Activated CD4-positive, alpha-beta T cell treated with anti-CD3 and anti-CD28 coated beads, Interleukin-2, amount 50 U/mL, for 16 hours (primary cell): ENCODE measurements around the gene CEP170B.
A peak's percentile ranks its signal among the peaks of the same experiment; 100 is the strongest.
"Not testable (repeated sequence)": the region's sequence is repeated elsewhere in the genome, so short reads cannot be mapped to it uniquely, and the experiment has no call there.

ENCODE experiments used
- DNase-seq: peaks from one replicate; pipeline ENCODE4 v3.0.0-alpha.2; 2020

The CEP170B gene

DNA sequence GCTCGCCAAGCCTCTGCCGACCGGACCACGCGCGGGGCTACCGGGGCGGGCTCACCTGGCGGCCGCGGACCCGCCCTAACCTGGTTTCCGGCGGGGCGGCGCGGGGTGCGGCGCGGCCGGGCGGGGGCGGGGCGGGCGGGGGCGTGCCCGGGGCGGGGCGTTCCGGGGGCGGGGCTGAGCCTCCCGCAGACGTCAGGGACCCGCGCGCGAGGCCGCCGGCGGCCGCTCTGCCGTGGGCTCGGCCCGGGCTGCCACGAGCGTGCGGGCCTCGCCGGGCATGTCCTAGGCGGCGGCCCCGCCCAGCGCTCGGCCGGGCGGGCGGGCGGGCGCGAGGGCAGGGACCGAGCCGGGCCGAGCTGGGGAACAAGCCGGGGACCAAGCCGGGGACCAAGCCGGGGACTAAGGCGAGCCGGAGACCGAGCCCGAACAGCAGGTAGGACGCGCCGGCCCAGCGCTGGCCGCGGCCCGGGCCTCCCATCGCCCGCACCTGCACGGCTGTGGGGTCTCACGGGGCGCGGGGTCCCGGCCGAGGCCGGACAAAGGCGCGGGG is at the start of gene CEP170B:
Gene CEP170B (plus strand): TSS at position 188 of the 550 bp plus-strand sequence. CDS start 3,183 bp downstream, outside the sequence.
- peak; percentile 28 for DNase-seq

DNA sequence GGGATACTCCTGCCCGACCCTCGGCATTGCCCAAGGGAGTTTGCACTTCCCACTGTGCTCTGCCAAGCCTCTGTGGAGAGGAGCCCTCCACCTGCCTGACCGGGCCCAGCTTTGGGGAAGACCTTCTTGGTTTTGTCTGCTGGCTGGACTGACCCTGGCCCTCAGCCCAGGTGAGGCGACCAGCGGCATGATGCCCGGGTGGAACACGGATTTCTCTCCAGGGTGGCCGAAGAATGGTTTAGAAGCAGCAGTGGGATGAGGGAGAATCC is 48.5 kb upstream of the CEP170B start:
- DNase-seq, result no peak

DNA sequence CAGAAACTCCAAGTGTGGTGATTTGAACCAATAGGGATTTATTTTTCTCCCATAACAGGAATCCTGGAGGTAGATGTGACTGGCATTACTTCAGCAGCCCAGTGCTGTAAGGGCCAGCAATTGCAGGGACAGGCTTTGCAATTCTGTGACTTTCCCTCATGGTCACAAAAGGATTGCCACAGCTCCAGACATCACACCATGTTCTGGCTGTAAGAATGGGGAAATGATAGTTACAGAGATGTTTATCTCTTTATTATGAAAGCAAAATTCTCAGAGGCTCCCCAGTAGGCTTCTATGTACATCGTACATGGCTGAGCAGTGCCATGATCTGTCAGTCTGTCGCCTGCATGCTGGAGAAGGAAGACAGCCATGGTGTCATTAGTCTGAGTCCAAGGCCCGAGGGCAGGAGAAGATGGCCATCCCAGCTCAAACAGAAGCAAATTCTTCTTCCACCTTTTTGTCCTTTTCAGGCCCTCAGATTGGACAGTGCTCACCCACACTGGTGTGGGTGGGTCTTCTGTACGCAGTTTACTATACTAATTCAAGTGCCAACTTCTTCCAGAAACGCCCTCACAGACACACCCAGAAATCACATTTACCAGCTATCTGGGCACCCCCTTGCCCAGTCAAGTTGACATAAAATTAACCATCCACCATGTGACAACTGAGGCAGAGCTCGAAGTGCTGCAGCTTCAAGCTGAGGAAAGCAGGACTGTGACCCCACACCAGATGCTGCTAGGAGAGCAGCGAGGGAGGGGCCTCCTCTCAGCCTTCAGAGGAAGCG is 46.9 kb upstream of the CEP170B start:
- no peak for DNase-seq

DNA sequence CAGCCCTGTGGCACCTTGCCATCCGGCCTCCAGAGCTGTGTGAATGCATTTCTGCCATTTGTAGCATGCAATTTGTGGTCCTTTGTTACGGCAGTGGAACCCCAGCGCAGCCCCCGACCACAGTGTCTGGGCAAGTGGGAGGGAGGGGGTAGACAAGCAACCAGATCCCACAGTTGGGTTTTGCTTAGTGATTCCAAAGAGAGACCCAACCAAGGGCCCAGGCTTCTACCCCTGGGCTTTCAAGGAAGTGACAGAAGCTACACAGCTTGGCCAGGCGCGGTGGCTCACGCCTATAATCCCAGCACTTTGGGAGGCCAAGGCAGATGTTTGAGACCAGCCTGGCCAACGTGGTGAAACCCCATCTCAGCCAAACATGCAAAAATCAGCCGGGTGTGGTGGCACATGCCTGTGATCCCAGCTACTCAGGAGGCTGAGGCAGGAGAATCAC is 46.3 kb upstream of the CEP170B start:
- no peak for DNase-seq

DNA sequence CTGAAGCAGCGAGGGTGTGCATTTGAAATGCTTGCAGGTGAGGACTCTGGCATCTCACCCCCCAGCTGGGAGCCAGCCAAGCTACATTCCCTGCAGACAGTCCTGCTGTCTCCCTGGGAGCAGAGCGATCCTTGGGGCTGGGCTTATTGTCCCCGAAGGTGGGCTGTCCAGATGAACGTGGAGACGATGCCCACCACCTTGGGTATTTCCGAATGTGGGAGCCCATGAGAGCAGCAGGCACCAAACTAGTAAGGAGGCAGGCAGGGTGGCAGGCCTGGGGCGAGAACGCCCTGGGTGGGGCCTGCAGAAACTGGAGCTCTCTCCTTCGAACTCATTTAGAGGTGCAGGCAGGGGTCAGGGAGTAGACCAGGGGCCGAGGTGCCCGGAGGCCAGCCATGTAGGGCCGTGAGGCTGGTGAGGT is 45.7 kb upstream of the CEP170B start:
- DNase-seq, result no peak

DNA sequence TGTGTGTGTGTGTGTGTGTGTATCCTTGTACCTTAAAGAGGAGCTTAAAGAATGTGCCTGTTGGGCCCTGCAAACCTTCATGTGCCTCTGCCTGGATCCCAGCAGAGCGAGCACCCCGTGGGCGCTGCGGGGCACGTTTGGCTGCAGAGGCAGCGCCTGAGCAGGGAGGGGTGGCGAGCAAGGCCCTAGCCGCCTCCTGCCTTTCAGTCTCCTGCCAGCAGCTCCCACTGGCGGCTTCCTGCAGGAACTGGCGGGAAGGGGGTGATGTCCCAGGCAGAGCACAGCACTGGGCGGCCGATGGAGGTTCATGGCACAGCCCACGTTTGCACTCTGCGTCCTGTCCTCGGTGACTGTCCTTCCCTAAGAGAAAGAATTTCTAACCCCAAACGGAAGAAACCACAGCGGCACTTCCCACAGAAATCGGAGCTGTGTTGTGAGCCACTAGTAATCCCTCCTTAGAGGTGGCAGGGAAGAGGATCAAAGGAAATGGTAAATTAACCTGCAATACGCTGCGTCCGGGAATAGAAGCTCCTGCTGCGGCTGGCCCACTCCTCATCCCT is 44.3 kb upstream of the CEP170B start:
- DNase-seq, result no peak

DNA sequence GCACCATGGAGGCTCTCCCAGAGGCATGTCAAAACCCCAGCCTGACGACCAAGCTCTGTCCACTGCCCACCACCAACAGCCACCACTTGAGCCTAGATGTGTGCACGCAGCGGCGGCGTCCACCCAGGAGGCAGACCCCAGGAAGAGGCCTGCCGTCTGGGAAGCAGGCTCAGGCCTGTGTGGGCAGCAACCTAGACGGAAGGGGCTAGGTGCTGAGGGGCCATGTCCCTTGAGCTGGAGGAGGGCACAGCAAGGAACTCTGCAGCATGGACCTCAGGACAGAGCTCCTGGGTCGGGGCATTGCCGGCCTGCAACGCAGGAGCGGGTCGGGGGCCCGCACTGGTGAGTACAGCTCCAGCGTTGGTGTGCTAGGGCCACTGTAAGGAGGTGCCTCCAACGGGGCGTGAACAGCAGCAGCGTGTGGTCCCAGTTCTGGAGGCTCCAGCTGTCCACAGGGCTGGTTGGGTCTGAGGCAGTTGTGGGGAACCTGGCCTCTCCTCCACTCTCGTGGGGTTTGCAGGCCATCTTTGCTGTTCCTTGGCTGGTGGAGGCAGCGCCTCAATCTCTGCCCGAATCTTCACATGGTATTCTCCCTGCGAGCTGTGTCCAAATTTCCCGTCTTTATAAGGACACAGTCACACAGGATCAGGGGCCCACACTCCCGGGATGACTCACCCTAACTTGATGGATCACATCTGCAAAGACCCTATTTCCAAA is 43.7 kb upstream of the CEP170B start:
- DNase-seq, result no peak

DNA sequence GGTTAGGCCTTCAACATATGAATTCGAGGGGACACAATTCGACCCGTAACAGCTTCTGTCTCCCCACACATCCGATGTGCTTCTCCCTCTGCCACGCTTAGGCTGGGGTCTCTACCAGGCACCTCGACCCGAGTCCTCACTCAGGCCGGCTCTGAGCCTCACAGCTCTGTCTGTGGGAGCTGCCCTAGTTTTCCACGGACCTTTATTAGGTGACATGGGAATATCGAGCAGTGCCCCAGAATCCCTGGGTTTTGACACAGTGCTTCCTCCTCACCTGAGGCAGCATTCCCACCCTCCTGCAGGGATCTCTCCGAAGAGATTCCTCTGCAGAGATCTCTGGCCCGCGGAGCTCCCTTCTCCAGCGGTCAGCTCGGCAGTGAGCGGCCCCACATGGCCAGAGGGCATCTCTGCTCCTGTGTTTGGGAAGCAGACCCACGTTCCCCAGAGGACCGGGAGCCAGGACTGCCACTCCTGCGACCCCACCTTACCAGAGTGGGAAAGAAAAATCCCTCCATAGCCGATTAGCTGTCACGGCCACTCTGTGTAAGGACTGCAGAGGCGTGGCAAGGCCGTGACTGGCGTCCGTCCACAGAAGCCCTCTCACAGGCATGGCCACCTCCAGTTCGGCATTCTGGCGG is 43.0 kb upstream of the CEP170B start:
- DNase-seq, result no peak

DNA sequence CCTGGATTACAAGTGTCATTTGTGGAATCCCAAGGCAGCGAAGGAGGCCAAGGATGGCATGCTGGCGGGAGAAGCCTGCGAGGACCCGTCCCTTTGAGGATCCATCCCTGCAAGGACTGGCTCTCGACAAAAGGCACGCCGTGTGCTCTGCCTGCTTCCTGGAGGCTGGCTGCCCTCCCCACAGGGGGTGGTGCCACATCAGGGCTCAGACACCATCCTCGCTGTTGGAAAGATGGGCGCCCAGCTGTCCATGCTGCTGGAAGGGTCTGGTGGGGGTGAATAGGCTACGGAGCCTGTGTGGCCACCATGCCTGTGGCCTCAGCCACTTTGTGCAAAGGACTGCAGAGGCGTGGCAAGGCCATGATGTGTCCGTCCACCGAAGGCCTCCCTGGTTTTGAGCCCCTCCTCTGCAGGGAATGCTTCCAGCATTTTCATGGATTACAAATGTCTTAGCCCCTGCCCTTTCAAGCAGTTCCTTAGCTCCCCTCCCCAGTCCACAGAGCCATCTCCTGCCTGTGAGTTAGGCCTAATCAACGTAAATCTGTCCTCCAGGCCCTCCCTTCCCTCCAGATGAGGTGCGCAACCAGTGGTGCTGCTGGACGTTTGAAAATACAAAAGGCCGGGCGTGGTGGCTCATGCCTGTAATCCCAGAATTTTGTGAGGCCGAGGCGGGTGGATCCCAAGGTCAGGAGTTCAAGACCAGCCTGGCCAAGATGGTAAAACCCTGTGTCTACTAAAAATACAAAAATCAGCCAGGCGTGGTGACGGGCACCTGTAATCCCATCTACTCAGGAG is 42.0 kb upstream of the CEP170B start:
- no peak for DNase-seq

DNA sequence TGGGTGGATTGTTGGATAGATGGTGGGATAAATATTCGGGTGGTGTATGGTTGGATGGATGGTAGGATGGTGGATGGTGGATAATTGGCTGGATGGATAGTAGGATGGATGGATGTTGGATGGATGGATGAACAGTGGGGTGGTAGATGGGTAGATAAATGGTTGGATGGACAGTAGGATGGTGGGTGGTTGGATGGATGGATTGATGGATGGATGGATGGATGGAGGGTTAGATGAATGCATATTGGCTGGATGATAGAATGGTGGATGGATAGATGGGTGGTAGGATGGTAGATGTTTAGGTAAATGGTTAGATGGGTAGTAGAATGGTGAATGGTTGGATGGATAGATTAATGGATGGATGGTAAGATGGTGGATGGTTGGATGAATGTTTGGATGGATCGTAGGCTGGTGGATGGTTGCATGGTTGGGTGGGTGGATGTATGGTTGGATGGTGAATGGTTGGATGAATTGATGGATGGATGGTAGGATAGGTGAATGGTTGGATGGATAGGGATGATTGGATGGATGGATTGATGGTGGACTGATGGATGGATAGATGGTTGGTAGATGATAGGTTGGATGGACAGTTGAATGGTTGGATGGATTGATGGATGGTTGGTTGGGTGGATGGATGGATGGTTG is 40.6 kb upstream of the CEP170B start:
- DNase-seq, result no peak

DNA sequence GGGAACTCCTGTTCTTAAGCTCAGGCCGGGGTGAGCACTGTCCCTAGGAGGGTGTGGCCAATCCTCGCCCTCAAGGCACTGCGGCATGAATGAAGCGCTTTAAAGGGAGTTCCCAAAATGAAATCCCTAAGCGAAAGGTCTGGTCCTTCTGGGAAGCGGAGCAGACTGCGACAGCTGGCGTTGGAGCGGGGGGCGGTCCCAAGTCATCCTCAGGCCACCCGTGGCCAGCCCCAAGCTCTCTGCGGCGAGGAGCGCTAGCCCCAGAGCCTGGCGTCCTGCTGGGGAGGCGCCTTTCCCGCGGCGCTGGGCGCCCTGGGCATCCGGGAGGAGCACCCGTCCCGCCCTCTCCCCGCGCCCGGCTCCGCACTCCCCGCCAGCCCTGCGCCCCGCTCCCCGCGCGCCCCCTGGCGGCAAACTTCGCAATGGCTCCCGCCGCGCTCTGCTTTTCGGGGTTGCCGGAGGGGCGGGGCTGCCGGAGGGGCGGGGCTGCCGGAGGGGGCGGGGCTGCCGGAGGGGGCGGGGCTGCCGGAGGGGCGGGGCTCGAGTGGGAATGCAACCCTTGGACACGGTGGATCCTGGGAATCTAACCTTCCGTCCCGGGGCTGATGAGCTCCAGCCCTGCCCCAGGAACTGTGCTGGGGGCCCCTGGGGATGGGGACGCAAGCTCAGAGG is 38.7 kb upstream of the CEP170B start:
- peak; percentile 92 for DNase-seq

DNA sequence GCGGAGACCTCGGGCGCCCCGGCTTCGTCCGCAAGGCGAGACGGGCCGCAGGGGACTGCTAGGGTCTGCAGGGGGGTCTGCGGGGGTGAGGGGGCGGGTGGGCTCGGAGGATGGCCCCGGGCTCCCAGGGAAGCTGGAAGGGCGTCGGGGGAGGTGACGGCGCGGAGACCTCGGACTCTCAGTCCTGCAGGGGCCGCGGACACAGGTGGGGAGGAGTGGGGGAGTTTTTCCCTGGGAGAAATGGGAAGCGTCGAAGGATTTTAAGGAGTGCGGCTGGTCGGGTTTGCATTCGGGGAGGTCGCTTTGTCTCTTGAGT is 38.2 kb upstream of the CEP170B start:
- DNase-seq, result no peak

DNA sequence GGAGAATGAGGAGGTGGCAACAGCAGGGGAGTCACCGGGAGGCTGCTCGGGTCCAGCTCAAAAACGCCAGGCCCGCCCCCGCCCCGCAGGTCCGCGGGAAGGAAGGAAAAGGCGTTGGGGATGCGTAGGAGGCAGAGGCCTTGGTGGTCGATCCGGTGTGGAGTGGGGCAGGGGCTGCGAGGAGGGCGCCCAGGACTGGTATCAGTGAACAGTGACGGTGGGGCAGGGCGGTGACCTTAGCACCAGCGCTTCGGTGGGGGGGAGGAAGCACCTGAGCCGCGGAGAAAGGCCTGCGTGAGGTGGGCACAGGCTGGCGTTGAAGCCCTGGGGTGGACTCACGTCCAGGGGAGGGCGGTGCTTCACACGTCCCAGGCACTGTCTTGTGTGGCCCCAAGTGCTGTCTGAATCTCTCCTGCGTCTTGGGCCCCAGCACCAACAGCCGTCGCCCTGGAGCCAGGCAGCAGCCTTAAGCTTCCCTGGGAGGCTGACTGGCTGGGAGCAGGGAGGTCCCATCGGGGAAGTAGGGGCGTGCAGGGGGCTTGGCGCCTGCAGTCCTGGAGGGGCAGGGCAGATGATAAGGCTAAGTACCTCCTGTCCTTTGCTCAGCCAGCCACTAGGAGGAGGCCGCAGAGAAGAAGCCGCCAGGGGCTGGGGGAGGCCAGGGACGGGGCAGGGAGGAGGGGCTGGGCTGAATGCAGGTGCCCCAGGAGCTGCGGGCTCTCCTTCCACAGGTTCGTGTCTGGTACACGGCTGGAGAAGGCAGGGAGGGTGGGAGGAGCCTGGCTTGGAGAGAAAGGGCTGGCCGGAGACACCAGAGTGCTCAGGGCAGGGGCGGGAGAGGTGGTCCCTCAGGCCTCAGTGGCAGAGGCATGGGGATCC is 37.7 kb upstream of the CEP170B start:
- peak; percentile 43 for DNase-seq

DNA sequence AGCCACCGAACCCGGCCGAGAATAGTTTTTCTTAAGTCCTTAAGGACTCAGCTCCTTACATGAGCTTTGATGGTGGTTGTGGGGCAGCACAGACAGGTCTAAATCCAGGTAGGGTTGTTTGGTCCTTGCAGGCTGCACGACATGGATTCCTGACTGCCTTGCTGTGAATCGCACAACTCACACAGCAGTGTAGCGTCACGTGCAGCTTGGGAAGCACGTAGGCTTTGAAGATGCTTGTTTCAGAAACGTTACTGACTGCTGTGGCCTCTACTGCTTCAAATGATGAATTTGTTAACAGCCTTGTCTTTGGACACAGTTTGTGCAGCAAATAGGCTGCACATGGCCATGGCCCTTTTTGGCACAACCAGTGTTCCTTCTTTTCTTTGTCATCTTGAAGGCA is 34.3 kb upstream of the CEP170B start:
- no peak for DNase-seq

DNA sequence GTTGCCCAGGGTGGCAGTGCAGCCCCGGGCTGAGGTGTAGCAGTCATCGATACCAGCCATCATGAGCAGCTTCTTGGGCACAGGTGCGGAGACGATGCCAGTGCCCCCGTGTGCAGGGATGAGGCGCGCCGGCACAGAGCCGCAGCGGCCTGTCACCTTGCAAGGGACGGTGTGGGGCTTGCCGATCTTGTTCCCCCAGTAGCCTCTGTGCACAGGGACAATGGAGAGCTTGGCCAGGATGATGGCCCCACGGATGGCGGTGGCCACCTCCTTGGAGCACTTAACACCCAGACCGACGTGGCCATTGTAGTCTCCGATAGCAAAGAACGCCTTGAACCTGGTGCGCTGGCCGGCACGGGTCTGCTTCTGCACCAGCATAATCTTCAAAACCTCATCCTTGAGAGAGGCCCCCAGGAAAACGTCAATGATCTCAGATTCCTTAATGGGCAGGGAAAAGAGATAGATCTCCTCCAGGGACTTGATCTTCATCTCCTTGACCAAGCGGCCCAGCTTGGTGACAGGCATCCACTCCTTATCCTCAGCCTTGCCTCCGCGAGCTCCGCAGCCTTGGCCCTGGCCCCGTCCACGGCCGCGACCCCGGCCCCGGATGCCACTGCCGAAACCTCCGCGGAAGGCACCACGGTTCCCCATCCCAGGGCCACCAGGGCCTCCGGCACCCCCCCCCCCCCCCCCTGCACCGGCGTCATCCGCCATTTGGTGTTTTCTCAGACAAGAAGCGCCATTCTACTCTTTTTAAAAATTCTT is 28.7 kb upstream of the CEP170B start:
- DNase-seq, result not testable (repeated sequence)

DNA sequence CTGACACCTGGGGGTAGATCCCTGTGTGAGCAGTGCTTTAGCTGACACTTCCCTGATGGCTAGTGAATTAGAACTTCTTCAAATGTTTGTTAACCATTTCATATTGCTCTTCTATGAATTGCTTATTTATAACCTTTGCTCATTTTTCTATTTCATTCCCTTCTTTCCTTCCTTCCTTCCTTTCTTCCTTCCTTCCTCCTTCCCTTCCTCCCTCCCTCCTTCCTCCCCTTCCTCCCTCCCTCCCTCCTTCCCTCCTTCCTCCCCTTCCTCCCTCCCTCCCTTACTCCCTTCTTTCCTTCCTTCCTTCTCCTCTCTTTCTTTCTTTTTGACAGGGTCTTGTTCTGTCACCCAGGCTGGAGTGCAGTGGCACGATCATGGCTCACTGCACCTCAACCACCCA is 23.3 kb upstream of the CEP170B start:
- no peak for DNase-seq

DNA sequence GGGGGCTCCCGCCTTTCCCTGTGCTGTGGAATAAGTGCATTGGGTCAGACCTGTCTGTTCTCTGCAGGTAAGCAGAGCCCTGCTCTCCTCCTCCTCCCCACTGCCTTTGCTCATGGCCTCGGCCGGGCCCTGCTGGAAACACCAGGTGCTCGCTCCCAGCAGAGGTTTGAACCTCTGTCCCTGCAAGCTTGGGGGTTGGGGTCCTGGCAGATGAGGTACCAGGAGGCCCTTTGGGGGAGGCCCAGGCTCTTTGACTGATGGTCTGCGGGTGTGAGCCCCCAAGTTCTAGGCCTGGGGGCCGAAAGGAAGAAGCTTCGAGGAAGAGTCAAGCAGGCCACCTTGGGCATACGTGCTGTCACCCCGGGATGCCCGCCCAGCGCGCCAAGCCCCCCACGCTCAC is 22.1 kb upstream of the CEP170B start:
- DNase-seq, result no peak

DNA sequence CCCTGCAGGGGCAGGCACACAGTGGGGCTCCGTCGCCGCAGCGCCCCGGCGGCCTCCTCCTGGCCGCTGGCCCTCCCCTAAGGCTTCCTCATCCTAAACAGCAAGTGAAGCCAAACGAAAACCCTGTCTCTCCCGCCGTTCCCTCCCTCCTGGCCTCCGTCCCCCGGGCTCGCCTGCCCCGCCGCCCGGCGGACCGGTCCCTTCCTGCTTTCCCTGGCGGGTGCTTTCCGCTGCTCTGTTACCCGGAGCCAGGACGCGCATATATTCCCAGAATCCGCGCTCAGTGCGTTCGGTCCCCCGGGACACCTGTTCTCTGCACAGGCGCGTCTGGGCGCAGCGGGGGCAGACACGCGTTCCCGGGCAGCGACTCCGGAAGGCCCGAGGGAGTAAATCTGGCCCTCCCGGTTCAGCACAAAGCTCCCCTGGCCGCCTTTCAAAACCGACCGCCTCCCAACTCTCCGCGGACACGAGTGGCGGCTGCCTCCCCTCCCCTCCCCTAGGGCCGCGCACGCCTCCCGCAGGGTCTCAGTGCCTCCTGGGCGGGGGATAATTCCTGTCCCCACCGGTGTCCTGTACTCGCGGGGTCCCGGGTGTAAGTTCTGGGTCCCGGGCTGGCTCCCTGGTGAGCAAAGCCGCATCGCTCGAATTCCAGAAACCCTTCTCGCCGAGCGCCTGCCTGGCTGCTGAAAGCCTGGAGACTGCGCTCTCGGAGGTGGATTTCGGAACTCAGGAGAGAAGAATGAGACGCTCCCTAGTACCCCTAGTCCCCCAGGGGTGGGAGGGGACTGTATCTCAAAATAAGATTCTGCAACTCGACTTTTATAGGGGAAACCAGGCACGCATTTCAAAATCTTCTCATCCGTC is 21.4 kb upstream of the CEP170B start:
- DNase-seq, result no peak
